ENCODE measurements around the gene RAPGEFL1. TPM values are rescaled to one million over a fixed set of nuclear protein-coding genes. Genes with fewer than 3 reads are reported as not detected.

RAPGEFL1 gene
- total and polyA plus RNA-seq, 4 donors = 0.82 to 3.2 (median 1.4) TPM

DNA sequence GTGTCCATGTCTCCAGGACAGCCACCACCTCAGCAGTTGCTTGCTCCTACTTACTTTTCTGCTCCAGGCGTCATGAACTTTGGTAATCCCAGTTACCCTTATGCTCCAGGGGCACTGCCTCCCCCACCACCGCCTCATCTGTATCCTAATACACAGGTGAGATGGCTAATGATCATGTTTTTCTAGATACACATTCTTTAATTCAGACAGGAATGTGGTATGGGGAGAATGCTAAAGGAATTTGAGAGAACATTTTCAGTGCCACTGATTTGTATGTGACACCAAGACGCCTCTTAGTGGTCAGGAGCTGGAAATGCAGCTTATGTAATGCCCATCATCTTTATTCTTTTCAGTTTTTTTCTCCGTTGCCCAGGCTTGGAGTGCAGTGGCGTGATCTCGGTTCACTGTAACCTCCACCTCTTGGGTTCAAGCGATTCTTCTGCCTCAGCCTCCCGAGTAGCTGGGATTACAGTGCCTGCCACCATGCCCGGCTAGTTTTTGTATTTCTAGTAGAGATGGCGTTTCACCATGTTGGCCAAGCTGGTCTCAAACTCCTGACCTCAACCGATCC is 8.9 kb upstream of the RAPGEFL1 start (continued):
- TF ChIP-seq FOXA2 (IDR thresholded peaks at IDR 0.05) = no peak
- no peak for TF ChIP-seq YY1 (IDR thresholded peaks at IDR 0.05)
- no peak for TF ChIP-seq JUND (IDR thresholded peaks at IDR 0.05)
- no peak for TF ChIP-seq EGR1 (IDR thresholded peaks at IDR 0.05; ENCODE audit: low read depth in 2 of 2)
- no peak for TF ChIP-seq GABPA (IDR thresholded peaks at IDR 0.05 in 1 of 2, conservative IDR thresholded peaks at IDR 0.05 in 1 of 2)
- no peak for TF ChIP-seq HNF4G (IDR thresholded peaks at IDR 0.05)

DNA sequence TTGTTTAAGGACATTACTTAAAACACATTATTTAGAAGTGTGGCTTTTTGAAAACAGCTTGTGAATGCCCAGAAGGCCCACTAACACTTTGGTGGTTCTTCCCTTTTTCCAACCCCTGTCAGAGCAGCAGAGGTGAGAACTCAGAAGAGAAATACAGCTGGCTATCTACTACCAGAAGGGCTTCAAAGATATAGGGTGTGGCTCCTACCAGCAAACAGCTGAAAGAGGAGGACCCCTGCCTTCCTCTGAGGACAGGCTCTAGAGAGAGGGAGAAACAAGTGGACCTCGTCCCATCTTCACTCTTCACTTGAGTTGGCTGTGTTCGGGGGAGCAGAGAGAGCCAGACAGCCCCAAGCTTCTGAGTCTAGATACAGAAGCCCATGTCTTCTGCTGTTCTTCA is 6.9 kb upstream of the RAPGEFL1 start:
- H3K9ac ChIP-seq (ENCODE audit: low read depth in 1 of 2, low read length in 2 of 2) = no peak overlapping the region
- no peaks in the 10 kb centered on the region for H3K9me3 ChIP-seq (ENCODE audit: control insufficient read depth in 4 of 4, low read length in 3 of 4)
- TF ChIP-seq SP1 (IDR thresholded peaks at IDR 0.05) (no peak), YY1 (IDR thresholded peaks at IDR 0.05) (no peak), GABPA (IDR thresholded peaks at IDR 0.05 in 1 of 2, conservative IDR thresholded peaks at IDR 0.05 in 1 of 2) (no peak), HNF4G (IDR thresholded peaks at IDR 0.05) (no peak), JUND (IDR thresholded peaks at IDR 0.05) (no peak), FOXA1 (IDR thresholded peaks at IDR 0.05) (no peak), RAD21 (IDR thresholded peaks at IDR 0.05) (no peak), HNF4A (conservative IDR thresholded peaks at IDR 0.05) (no peak), NR2F2 (IDR thresholded peaks at IDR 0.05) (no peak)
- TF ChIP-seq, protein P1, sequence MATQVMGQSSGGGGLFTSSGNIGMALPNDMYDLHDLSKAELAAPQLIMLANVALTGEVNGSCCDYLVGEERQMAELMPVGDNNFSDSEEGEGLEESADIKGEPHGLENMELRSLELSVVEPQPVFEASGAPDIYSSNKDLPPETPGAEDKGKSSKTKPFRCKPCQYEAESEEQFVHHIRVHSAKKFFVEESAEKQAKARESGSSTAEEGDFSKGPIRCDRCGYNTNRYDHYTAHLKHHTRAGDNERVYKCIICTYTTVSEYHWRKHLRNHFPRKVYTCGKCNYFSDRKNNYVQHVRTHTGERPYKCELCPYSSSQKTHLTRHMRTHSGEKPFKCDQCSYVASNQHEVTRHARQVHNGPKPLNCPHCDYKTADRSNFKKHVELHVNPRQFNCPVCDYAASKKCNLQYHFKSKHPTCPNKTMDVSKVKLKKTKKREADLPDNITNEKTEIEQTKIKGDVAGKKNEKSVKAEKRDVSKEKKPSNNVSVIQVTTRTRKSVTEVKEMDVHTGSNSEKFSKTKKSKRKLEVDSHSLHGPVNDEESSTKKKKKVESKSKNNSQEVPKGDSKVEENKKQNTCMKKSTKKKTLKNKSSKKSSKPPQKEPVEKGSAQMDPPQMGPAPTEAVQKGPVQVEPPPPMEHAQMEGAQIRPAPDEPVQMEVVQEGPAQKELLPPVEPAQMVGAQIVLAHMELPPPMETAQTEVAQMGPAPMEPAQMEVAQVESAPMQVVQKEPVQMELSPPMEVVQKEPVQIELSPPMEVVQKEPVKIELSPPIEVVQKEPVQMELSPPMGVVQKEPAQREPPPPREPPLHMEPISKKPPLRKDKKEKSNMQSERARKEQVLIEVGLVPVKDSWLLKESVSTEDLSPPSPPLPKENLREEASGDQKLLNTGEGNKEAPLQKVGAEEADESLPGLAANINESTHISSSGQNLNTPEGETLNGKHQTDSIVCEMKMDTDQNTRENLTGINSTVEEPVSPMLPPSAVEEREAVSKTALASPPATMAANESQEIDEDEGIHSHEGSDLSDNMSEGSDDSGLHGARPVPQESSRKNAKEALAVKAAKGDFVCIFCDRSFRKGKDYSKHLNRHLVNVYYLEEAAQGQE (IDR thresholded peaks at IDR 0.05) = no peak
- TF ChIP-seq, protein P2, sequence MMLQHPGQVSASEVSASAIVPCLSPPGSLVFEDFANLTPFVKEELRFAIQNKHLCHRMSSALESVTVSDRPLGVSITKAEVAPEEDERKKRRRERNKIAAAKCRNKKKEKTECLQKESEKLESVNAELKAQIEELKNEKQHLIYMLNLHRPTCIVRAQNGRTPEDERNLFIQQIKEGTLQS (IDR thresholded peaks at IDR 0.05) = no peak
- TF ChIP-seq, protein P3, sequence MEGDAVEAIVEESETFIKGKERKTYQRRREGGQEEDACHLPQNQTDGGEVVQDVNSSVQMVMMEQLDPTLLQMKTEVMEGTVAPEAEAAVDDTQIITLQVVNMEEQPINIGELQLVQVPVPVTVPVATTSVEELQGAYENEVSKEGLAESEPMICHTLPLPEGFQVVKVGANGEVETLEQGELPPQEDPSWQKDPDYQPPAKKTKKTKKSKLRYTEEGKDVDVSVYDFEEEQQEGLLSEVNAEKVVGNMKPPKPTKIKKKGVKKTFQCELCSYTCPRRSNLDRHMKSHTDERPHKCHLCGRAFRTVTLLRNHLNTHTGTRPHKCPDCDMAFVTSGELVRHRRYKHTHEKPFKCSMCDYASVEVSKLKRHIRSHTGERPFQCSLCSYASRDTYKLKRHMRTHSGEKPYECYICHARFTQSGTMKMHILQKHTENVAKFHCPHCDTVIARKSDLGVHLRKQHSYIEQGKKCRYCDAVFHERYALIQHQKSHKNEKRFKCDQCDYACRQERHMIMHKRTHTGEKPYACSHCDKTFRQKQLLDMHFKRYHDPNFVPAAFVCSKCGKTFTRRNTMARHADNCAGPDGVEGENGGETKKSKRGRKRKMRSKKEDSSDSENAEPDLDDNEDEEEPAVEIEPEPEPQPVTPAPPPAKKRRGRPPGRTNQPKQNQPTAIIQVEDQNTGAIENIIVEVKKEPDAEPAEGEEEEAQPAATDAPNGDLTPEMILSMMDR (IDR thresholded peaks at IDR 0.05; ENCODE audit: low read depth, low read length, missing input control) = no peak
- DNase-seq (ENCODE audit: low spot score) = no peak
- H3K27me3 ChIP-seq (ENCODE audit: control insufficient read depth in 4 of 4, insufficient read depth in 4 of 4, low read length in 3 of 4) = no peaks in the 10 kb centered on the region
- no peak overlapping the region for H3K27ac ChIP-seq (ENCODE audit: low read depth in 1 of 2, low read length in 2 of 2)
- 95% methylated on average over 2 of the region's 2 CpGs for WGBS
- H3K4me1 ChIP-seq (ENCODE audit: control insufficient read depth in 4 of 4, insufficient read depth in 4 of 4, low read length in 3 of 4) = peaks cover 0 to 20% (median 13%) of the 10 kb centered on the region in 4 donors
- no peak overlapping the region for H3K4me3 ChIP-seq (ENCODE audit: low read depth in 1 of 3, low read length in 3 of 3)
- peaks cover 8 to 45% (median 40%) of the 10 kb centered on the region in 4 donors for H3K36me3 ChIP-seq (ENCODE audit: control insufficient read depth in 4 of 4, insufficient read depth in 3 of 4, low read depth in 1 of 4, low read length in 3 of 4)

DNA sequence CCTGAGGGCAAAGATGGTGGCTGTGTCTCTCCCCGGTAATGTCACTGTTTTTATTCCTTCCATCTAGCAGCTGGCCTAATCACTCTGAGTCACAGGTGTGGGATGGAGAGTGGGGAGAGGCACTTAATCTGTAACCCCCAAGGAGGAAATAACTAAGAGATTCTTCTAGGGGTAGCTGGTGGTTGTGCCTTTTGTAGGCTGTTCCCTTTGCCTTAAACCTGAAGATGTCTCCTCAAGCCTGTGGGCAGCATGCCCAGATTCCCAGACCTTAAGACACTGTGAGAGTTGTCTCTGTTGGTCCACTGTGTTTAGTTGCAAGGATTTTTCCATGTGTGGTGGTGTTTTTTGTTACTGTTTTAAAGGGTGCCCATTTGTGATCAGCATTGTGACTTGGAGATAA is 5.5 kb upstream of the RAPGEFL1 start:
- H3K27ac ChIP-seq (ENCODE audit: low read depth in 1 of 2, low read length in 2 of 2) = no peak overlapping the region
- DNase-seq (ENCODE audit: low spot score) = no peak
- no peak overlapping the region for H3K4me3 ChIP-seq (ENCODE audit: low read depth in 1 of 3, low read length in 3 of 3)
- WGBS = 98% methylated on average over 1 of the region's 1 CpG
- no peaks in the 10 kb centered on the region for H3K9me3 ChIP-seq (ENCODE audit: control insufficient read depth in 4 of 4, low read length in 3 of 4)
- no peaks in the 10 kb centered on the region for H3K27me3 ChIP-seq (ENCODE audit: control insufficient read depth in 4 of 4, insufficient read depth in 4 of 4, low read length in 3 of 4)
- no peak overlapping the region for H3K9ac ChIP-seq (ENCODE audit: low read depth in 1 of 2, low read length in 2 of 2)
- peaks cover 8 to 37% (median 31%) of the 10 kb centered on the region in 4 donors for H3K36me3 ChIP-seq (ENCODE audit: control insufficient read depth in 4 of 4, insufficient read depth in 3 of 4, low read depth in 1 of 4, low read length in 3 of 4)
- peaks cover under 1 to 21% (median 15%) of the 10 kb centered on the region in 4 donors for H3K4me1 ChIP-seq (ENCODE audit: control insufficient read depth in 4 of 4, insufficient read depth in 4 of 4, low read length in 3 of 4)
- no peak for TF ChIP-seq RAD21 (IDR thresholded peaks at IDR 0.05)
- TF ChIP-seq, protein P3 (IDR thresholded peaks at IDR 0.05; ENCODE audit: low read depth, low read length, missing input control) = no peak
- TF ChIP-seq, protein P2 (IDR thresholded peaks at IDR 0.05) = no peak
- no peak for TF ChIP-seq GABPA (IDR thresholded peaks at IDR 0.05 in 1 of 2, conservative IDR thresholded peaks at IDR 0.05 in 1 of 2)
- TF ChIP-seq EGR1 (IDR thresholded peaks at IDR 0.05; ENCODE audit: low read depth in 2 of 2) = no peak
- TF ChIP-seq, protein P4, sequence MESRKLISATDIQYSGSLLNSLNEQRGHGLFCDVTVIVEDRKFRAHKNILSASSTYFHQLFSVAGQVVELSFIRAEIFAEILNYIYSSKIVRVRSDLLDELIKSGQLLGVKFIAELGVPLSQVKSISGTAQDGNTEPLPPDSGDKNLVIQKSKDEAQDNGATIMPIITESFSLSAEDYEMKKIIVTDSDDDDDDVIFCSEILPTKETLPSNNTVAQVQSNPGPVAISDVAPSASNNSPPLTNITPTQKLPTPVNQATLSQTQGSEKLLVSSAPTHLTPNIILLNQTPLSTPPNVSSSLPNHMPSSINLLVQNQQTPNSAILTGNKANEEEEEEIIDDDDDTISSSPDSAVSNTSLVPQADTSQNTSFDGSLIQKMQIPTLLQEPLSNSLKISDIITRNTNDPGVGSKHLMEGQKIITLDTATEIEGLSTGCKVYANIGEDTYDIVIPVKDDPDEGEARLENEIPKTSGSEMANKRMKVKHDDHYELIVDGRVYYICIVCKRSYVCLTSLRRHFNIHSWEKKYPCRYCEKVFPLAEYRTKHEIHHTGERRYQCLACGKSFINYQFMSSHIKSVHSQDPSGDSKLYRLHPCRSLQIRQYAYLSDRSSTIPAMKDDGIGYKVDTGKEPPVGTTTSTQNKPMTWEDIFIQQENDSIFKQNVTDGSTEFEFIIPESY (IDR thresholded peaks at IDR 0.05) = no peak
- TF ChIP-seq SP1 (IDR thresholded peaks at IDR 0.05) = no peak
- TF ChIP-seq HNF4A (conservative IDR thresholded peaks at IDR 0.05) = no peak
- TF ChIP-seq RXRA (IDR thresholded peaks at IDR 0.05) = no peak
- TF ChIP-seq JUND (IDR thresholded peaks at IDR 0.05) = no peak
- TF ChIP-seq HNF4G (IDR thresholded peaks at IDR 0.05) = no peak
- TF ChIP-seq, protein P5, sequence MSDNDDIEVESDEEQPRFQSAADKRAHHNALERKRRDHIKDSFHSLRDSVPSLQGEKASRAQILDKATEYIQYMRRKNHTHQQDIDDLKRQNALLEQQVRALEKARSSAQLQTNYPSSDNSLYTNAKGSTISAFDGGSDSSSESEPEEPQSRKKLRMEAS (IDR thresholded peaks at IDR 0.05) = no peak
- no peak for TF ChIP-seq FOXA2 (IDR thresholded peaks at IDR 0.05)
- no peak for TF ChIP-seq YY1 (IDR thresholded peaks at IDR 0.05)
- no peak for TF ChIP-seq FOXA1 (IDR thresholded peaks at IDR 0.05)

All from liver (tissue), 9 donors.